GM21717 (cell line): ENCODE data around the gene PRSS2.

ENCODE experiments used
- ATAC-seq: cut with Tn5 transposase; IDR thresholded peaks from one replicate; pipeline ENCODE4 v1.9.1; 2021; ENCODE audit warnings: mild to moderate bottlenecking, moderate library complexity; ENCODE audit not compliant: unreplicated experiment

PRSS2 gene

DNA sequence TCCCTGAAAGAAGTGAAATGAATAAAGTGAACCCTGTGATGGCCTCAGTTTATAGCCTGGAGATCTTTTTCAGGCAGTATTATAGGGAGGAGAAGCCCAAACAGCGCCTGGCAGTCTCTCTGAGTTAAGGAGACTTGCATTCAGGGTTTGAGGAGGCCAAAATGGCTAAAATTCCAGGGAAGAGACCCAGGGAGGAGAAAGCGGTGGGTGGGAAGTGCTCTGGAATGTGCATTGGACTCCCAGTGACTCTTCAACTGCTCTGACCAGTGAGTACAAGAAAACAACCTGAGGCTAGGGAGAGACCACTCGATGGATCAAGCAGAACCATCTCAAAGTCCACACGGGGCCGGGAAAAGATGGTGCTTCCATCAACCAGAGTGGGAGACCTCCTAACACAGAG lies 48.8 kb downstream of the PRSS2 start:
- no peak for ATAC-seq

DNA sequence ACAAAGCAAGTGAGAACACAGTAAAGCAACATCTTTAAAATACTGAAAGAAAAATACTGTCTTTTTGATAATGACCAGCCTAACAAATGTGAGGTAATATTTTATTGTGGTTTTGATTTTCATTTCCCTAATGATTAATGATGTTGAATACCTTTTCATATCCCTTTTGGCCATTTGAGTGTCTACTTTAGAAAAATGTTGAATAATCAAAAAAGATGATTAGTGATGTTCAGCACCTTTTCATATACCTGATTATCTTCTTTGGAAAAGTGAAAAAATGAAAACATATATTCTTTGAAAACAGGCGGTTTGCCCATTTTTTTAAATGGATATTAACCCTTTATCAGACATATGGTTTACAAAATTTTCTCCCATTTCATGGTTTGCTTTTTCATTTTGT lies 51.9 kb downstream of the PRSS2 start:
- no peak for ATAC-seq
